OCI-LY3 (cell line): ENCODE data around the gene OVOL3.

Experiments
- H2AFZ ChIP-seq: fragments of 200-600, 300-600 bp; shearing (Covaris generic); 2 replicates; pipeline ENCODE4 v1.6.0; 2014; ENCODE audit warnings: antibody characterized with exemption, low read depth, low read length
- H3K27ac ChIP-seq: fragments of 200-600, 300-600 bp; sonication (generic); 2 replicates; pipeline ENCODE4 v1.5.1; 2014; ENCODE audit warnings: mild to moderate bottlenecking, low read length, moderate library complexity, mixed read lengths
- H3K27me3 ChIP-seq: fragments of 200-600, 300-600 bp; sonication (generic); 2 replicates; pipeline ENCODE4 v1.6.1; 2014; ENCODE audit warnings: low read depth, low read length, mixed read lengths
- H3K36me3 ChIP-seq: fragments of 200-600, 300-600 bp; sonication (generic); replicated peaks from 2 replicates; pipeline ENCODE3; 2014; ENCODE audit warnings: low read depth, low read length, mixed read lengths
- H3K4me1 ChIP-seq: fragments of 300-600, 200-600 bp; sonication (generic); 2 replicates; pipeline ENCODE4 v1.6.1; 2014; ENCODE audit warnings: low read length, mixed read lengths
- H3K4me2 ChIP-seq: fragments of 200-600, 300-600 bp; sonication (generic); 2 replicates; pipeline ENCODE4 v1.6.1; 2014; ENCODE audit warnings: low read length, mixed read lengths
- H3K4me3 ChIP-seq: fragments of 300-600, 200-600 bp; sonication (generic); 2 replicates; pipeline ENCODE4 v1.5.1; 2014; ENCODE audit warnings: antibody characterized with exemption, mild to moderate bottlenecking, low read length, moderate library complexity
- H3K79me2 ChIP-seq: fragments of 300-600, 200-600 bp; shearing (Covaris generic); 2 replicates; pipeline ENCODE4 v1.6.1; 2014; ENCODE audit warnings: mild to moderate bottlenecking, low read length, mixed read lengths
- H3K9ac ChIP-seq: fragments of 300-600, 200-600 bp; shearing (Covaris generic); 2 replicates; pipeline ENCODE4 v1.6.0; 2014; ENCODE audit warnings: mild to moderate bottlenecking, low read length, moderate library complexity
- H3K9me3 ChIP-seq: fragments of 200-600, 300-600 bp; shearing (Covaris generic); 2 replicates; pipeline ENCODE4 v1.6.1; 2014; ENCODE audit warnings: low read length, mixed read lengths; ENCODE audit not compliant: insufficient read depth
- H4K20me1 ChIP-seq: fragments of 200-600, 300-600 bp; sonication (generic); 2 replicates; pipeline ENCODE4 v1.6.1; 2016; ENCODE audit warnings: low read length, mixed read lengths; ENCODE audit not compliant: insufficient read depth
- EZH2phosphoT487 ChIP-seq: fragments of 200-600 bp; shearing (Covaris generic); IDR thresholded peaks from 2 replicates; pipeline ENCODE4 v1.6.1; 2018; ENCODE audit warnings: antibody characterized with exemption, mixed run types, low read depth
- TF ChIP-seq, protein P1 (sequence below): fragments of 200-600, 300-600 bp; sonication (generic); IDR thresholded peaks from 2 replicates; pipeline ENCODE4 v1.5.1; 2014; ENCODE audit warnings: antibody characterized with exemption, low read length, low read depth

OVOL3 gene

GRCh38 chr19:36115453-36116343 lies 4.8 kb downstream of the OVOL3 start, which contains the start of gene TBCB:
Gene TBCB, plus strand, starts transcription at chr19:36115468. Its CDS starts 93 bp downstream, at chr19:36115561.
- Histone ChIP-seq H3K4me2 (peak within 1 kb of the TSS; percentile 74), H3K9ac (peak within 1 kb of the TSS; percentile 94), H2AFZ (peak within 1 kb of the TSS; percentile 83), H3K9me3 (no peaks in the 10 kb centered on the region), H3K36me3 (peaks cover 37% of the 10 kb centered on the region), H4K20me1 (0 out of 2 replicates have a peak, but pooled peaks cover 3% of the 10 kb centered on the region), H3K27me3 (no peaks in the 10 kb centered on the region), H3K4me3 (peak within 1 kb of the TSS; percentile 88), H3K79me2 (peaks cover 26% of the 10 kb centered on the region), H3K4me1 (peaks cover 18% of the 10 kb centered on the region), H3K27ac (peak within 1 kb of the TSS; percentile 77)
- TF ChIP-seq, protein P1, sequence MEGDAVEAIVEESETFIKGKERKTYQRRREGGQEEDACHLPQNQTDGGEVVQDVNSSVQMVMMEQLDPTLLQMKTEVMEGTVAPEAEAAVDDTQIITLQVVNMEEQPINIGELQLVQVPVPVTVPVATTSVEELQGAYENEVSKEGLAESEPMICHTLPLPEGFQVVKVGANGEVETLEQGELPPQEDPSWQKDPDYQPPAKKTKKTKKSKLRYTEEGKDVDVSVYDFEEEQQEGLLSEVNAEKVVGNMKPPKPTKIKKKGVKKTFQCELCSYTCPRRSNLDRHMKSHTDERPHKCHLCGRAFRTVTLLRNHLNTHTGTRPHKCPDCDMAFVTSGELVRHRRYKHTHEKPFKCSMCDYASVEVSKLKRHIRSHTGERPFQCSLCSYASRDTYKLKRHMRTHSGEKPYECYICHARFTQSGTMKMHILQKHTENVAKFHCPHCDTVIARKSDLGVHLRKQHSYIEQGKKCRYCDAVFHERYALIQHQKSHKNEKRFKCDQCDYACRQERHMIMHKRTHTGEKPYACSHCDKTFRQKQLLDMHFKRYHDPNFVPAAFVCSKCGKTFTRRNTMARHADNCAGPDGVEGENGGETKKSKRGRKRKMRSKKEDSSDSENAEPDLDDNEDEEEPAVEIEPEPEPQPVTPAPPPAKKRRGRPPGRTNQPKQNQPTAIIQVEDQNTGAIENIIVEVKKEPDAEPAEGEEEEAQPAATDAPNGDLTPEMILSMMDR: no peak
- no peak for TF ChIP-seq EZH2phosphoT487

DNA sequence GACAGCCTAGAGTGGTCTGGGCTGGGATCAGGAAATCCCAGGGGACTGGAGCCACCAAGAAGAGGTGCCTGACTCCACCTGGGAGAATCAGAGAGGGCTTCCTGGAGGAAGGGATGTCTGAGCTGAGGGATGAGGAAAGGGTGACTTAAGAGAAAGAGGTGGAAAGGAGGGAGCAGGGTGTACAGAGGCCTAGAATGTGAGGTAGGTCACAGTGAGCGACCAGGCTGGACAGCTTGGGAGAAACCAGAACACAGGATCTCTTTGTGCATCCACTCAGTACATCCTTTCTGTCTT lies 5.3 kb downstream of the OVOL3 start:
- H3K36me3 ChIP-seq: peaks cover 34% of the 10 kb centered on the region
- TF ChIP-seq EZH2phosphoT487: no peak
- TF ChIP-seq, protein P1: no peak
- H4K20me1 ChIP-seq: 0 out of 2 replicates have a peak, but pooled peaks cover 3% of the 10 kb centered on the region
- H3K4me2 ChIP-seq: peak overlapping the region; percentile 74
- peak overlapping the region; percentile 88 for H3K4me3 ChIP-seq
- peaks cover 26% of the 10 kb centered on the region for H3K79me2 ChIP-seq
- peak overlapping the region; percentile 77; the same call in 1 of the 2 replicates for H3K27ac ChIP-seq
- peak overlapping the region; percentile 94 for H3K9ac ChIP-seq
- H3K27me3 ChIP-seq: no peaks in the 10 kb centered on the region
- H3K4me1 ChIP-seq: peaks cover 15% of the 10 kb centered on the region
- H3K9me3 ChIP-seq: no peaks in the 10 kb centered on the region
- H2AFZ ChIP-seq: peak overlapping the region; percentile 29; the same call in 1 of the 2 replicates

GRCh38 chr19:36120092-36120983 lies 9.4 kb downstream of the OVOL3 start:
- Histone ChIP-seq H3K4me1 (peaks cover 8% of the 10 kb centered on the region), H2AFZ (no peak overlapping the region), H3K4me2 (no peak overlapping the region), H3K9ac (no peak overlapping the region), H3K27me3 (no peaks in the 10 kb centered on the region), H3K27ac (no peak overlapping the region), H4K20me1 (0 out of 2 replicates have a peak, but pooled peaks cover 3% of the 10 kb centered on the region), H3K36me3 (peaks cover 30% of the 10 kb centered on the region), H3K79me2 (peaks cover 5% of the 10 kb centered on the region; the same call in 1 of the 2 replicates), H3K9me3 (no peaks in the 10 kb centered on the region), H3K4me3 (no peak overlapping the region)
- TF ChIP-seq EZH2phosphoT487: no peak
- TF ChIP-seq, protein P1: no peak
